Measurements from ENCODE around the gene SERPINB4. TPM values are rescaled to one million over a fixed set of nuclear protein-coding genes. Genes with fewer than 3 reads are reported as not detected.

The SERPINB4 gene
- total RNA-seq, 2 donors from 2014 or later = 0.24 TPM; not detected in 1

DNA sequence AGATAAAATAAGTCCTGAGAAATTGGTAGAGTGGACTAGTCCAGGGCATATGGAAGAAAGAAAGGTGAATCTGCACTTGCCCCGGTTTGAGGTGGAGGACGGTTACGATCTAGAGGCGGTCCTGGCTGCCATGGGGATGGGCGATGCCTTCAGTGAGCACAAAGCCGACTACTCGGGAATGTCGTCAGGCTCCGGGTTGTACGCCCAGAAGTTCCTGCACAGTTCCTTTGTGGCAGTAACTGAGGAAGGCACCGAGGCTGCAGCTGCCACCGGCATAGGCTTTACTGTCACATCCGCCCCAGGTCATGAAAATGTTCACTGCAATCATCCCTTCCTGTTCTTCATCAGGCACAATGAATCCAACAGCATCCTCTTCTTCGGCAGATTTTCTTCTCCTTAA lies 47.1 kb downstream of the SERPINB4 start:
- Histone ChIP-seq H3K9ac (ENCODE audit: extremely low read depth, low read length, poor library complexity, severe bottlenecking) (no peak overlapping the region), H3K9me3 (ENCODE audit: control insufficient read depth, low read length) (no peaks in the 10 kb centered on the region), H3K4me3 (ENCODE audit: low read length) (no peak overlapping the region), H3K27me3 (ENCODE audit: control insufficient read depth, insufficient read depth, low read length, poor library complexity, severe bottlenecking) (no peaks in the 10 kb centered on the region), H3K27ac (ENCODE audit: low read depth, low read length) (no peak overlapping the region), H3K36me3 (ENCODE audit: control insufficient read depth, insufficient read depth, low read length) (no peaks in the 10 kb centered on the region), H3K4me1 (ENCODE audit: control insufficient read depth, insufficient read depth, low read length) (no peaks in the 10 kb centered on the region)
- Mint-ChIP-seq H3K4me1 (no peaks in the 10 kb centered on the region), H3K27me3 (ENCODE audit: insufficient read depth) (no peaks in the 10 kb centered on the region), H3K27ac (no peak overlapping the region), H3K9me3 (no peaks in the 10 kb centered on the region), H3K4me3 (no peak overlapping the region), H3K36me3 (ENCODE audit: low read depth) (no peaks in the 10 kb centered on the region)
- no peak for DNase-seq
- TF ChIP-seq, protein P1, sequence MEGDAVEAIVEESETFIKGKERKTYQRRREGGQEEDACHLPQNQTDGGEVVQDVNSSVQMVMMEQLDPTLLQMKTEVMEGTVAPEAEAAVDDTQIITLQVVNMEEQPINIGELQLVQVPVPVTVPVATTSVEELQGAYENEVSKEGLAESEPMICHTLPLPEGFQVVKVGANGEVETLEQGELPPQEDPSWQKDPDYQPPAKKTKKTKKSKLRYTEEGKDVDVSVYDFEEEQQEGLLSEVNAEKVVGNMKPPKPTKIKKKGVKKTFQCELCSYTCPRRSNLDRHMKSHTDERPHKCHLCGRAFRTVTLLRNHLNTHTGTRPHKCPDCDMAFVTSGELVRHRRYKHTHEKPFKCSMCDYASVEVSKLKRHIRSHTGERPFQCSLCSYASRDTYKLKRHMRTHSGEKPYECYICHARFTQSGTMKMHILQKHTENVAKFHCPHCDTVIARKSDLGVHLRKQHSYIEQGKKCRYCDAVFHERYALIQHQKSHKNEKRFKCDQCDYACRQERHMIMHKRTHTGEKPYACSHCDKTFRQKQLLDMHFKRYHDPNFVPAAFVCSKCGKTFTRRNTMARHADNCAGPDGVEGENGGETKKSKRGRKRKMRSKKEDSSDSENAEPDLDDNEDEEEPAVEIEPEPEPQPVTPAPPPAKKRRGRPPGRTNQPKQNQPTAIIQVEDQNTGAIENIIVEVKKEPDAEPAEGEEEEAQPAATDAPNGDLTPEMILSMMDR (conservative IDR thresholded peaks at IDR 0.05) = no peak
- whole genome bisulfite sequencing, 2 experiments (ENCODE audit: insufficient coverage in 1 of 2, insufficient read length in 1 of 2) = 77 to 79% methylated on average over 14 of the region's 14 CpGs

DNA sequence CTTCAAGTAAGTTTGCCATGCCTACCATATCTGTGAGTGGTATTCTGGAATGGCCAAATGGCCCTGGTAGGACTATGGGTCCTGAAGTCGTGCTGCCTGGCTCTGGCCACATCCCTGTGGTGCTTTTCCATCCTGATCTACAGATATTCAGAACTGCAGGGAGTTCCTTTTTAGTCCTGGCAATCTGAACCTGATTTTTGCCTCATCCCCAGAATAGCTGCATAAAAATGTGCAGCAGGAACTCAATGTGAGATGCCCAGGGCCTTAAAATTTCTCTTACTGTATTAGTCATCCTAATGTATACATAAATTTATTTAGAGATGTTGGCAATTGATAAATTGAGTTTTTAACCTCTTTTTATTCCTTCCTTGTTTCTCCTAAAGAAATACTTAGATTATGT lies 51.6 kb downstream of the SERPINB4 start:
- Histone ChIP-seq H3K4me1 (ENCODE audit: control insufficient read depth, insufficient read depth, low read length) (no peaks in the 10 kb centered on the region), H3K27me3 (ENCODE audit: control insufficient read depth, insufficient read depth, low read length, poor library complexity, severe bottlenecking) (no peaks in the 10 kb centered on the region), H3K9me3 (ENCODE audit: control insufficient read depth, low read length) (no peaks in the 10 kb centered on the region), H3K4me3 (ENCODE audit: low read length) (no peak overlapping the region), H3K27ac (ENCODE audit: low read depth, low read length) (no peak overlapping the region), H3K9ac (ENCODE audit: extremely low read depth, low read length, poor library complexity, severe bottlenecking) (no peak overlapping the region), H3K36me3 (ENCODE audit: control insufficient read depth, insufficient read depth, low read length) (no peaks in the 10 kb centered on the region)
- Mint-ChIP-seq H3K36me3 (ENCODE audit: low read depth) (no peaks in the 10 kb centered on the region), H3K4me3 (no peak overlapping the region), H3K27ac (no peak overlapping the region), H3K27me3 (ENCODE audit: insufficient read depth) (no peaks in the 10 kb centered on the region), H3K4me1 (no peaks in the 10 kb centered on the region), H3K9me3 (no peaks in the 10 kb centered on the region)
- 60 to 74% methylated on average over 1 of the region's 1 CpG for WGBS, 2 experiments (ENCODE audit: insufficient coverage in 1 of 2, insufficient read length in 1 of 2)
- no peak for DNase-seq
- TF ChIP-seq, protein P1 (conservative IDR thresholded peaks at IDR 0.05) = no peak

DNA sequence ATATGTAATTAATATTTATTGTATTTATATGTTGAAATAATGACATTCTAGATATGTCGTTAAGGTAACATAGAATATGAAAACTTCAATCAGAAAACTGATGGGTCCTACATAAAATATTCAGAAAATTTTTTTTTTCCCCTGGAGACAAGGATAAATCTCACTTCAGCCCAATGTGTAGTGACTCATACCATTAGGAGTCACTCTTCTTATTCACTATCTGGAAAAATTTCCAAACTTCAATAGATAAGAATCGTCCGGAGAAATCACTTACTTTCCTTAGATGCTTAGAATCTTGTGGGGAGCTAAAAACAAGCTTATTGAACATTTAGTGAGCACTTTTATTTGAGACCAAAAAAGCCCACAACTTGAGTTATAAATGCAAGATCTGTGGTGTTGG lies 52.3 kb downstream of the SERPINB4 start:
- no peak overlapping the region for H3K27ac Mint-ChIP-seq
- no peaks in the 10 kb centered on the region for H3K9me3 Mint-ChIP-seq
- no peaks in the 10 kb centered on the region for H3K36me3 ChIP-seq (ENCODE audit: control insufficient read depth, insufficient read depth, low read length)
- H3K27me3 Mint-ChIP-seq (ENCODE audit: insufficient read depth) = no peaks in the 10 kb centered on the region
- H3K9ac ChIP-seq (ENCODE audit: extremely low read depth, low read length, poor library complexity, severe bottlenecking) = no peak overlapping the region
- H3K27ac ChIP-seq (ENCODE audit: low read depth, low read length) = no peak overlapping the region
- WGBS, 2 experiments (ENCODE audit: insufficient coverage in 1 of 2, insufficient read length in 1 of 2) = 71 to 91% methylated on average over 2 to 3 of the region's 3 CpGs
- H3K4me3 ChIP-seq (ENCODE audit: low read length) = no peak overlapping the region
- H3K36me3 Mint-ChIP-seq (ENCODE audit: low read depth) = no peaks in the 10 kb centered on the region
- H3K4me1 Mint-ChIP-seq = no peaks in the 10 kb centered on the region
- H3K4me3 Mint-ChIP-seq = no peak overlapping the region
- DNase-seq = no peak
- TF ChIP-seq, protein P1 (conservative IDR thresholded peaks at IDR 0.05) = no peak
- H3K27me3 ChIP-seq (ENCODE audit: control insufficient read depth, insufficient read depth, low read length, poor library complexity, severe bottlenecking) = no peaks in the 10 kb centered on the region
- H3K4me1 ChIP-seq (ENCODE audit: control insufficient read depth, insufficient read depth, low read length) = no peaks in the 10 kb centered on the region
- no peaks in the 10 kb centered on the region for H3K9me3 ChIP-seq (ENCODE audit: control insufficient read depth, low read length)
